H9 (cell line): ENCODE measurements around the gene GOLPH3L. TPM values are rescaled to one million over a fixed set of nuclear protein-coding genes. Genes with fewer than 3 reads are reported as not detected.

Experiments
- DNase-seq: peaks from one replicate; pipeline ENCODE4 v3.0.0-alpha.2; 2017
- H2AFZ ChIP-seq: one replicate; pipeline ENCODE4 v1.6.1; 2013; ENCODE audit warnings: mild to moderate bottlenecking, low read length, control low read depth, moderate library complexity
- H2AK5ac ChIP-seq: 2 replicates; pipeline ENCODE4 v1.6.1; 2013; ENCODE audit warnings: low read length, control low read depth, mixed read lengths; ENCODE audit not compliant: insufficient read length
- H2BK120ac ChIP-seq: one replicate; pipeline ENCODE4 v1.6.1; 2013; ENCODE audit warnings: low read depth, mild to moderate bottlenecking, low read length, control low read depth, inconsistent platforms; ENCODE audit not compliant: poor library complexity, severe bottlenecking
- H2BK12ac ChIP-seq: 2 replicates; pipeline ENCODE4 v1.6.1; 2013; ENCODE audit warnings: low read length, control low read depth, mixed read lengths, low read depth; ENCODE audit not compliant: insufficient read length
- H2BK15ac ChIP-seq: 2 replicates; pipeline ENCODE4 v1.6.1; 2013; ENCODE audit warnings: low read depth, low read length, control low read depth
- H2BK20ac ChIP-seq: one replicate; pipeline ENCODE4 v1.6.1; 2013; ENCODE audit warnings: low read depth, mild to moderate bottlenecking, low read length, control low read depth, inconsistent platforms; ENCODE audit not compliant: poor library complexity, severe bottlenecking
- H2BK5ac ChIP-seq: 2 replicates; pipeline ENCODE4 v1.6.1; 2013; ENCODE audit warnings: low read length, control low read depth, mixed read lengths; ENCODE audit not compliant: insufficient read length
- H3K14ac ChIP-seq: 2 replicates; pipeline ENCODE4 v1.6.1; 2013; ENCODE audit warnings: low read length, control low read depth; ENCODE audit not compliant: insufficient read depth
- H3K18ac ChIP-seq: 2 replicates; pipeline ENCODE4 v1.6.1; 2013; ENCODE audit warnings: low read depth, mild to moderate bottlenecking, mixed read lengths, low read length, control low read depth; ENCODE audit not compliant: insufficient read length
- H3K23ac ChIP-seq: 2 replicates; pipeline ENCODE4 v1.6.1; 2013; ENCODE audit warnings: low read length, control low read depth, mixed read lengths, low read depth; ENCODE audit not compliant: insufficient read length
- H3K23me2 ChIP-seq: 2 replicates; pipeline ENCODE4 v1.6.1; 2013; ENCODE audit warnings: low read depth, mild to moderate bottlenecking, mixed read lengths, low read length, control low read depth; ENCODE audit not compliant: insufficient read length, poor library complexity, severe bottlenecking
- H3K27ac ChIP-seq: 2 replicates; pipeline ENCODE4 v1.5.1; 2013; ENCODE audit warnings: low read length, control low read depth, mixed read lengths, low read depth; ENCODE audit not compliant: insufficient read length
- H3K27me3 ChIP-seq: 2 replicates; pipeline ENCODE4 v1.6.1; 2013; ENCODE audit warnings: low read length, control low read depth, inconsistent platforms; ENCODE audit not compliant: insufficient read depth
- H3K4ac ChIP-seq: 2 replicates; pipeline ENCODE4 v1.6.1; 2013; ENCODE audit warnings: low read depth, mild to moderate bottlenecking, control low read depth, inconsistent platforms, low read length, moderate library complexity
- H3K4me1 ChIP-seq: 2 replicates; pipeline ENCODE4 v1.6.1; 2013; ENCODE audit warnings: low read length, control low read depth, inconsistent platforms; ENCODE audit not compliant: insufficient read depth
- H3K4me2 ChIP-seq: 2 replicates; pipeline ENCODE4 v1.6.1; 2013; ENCODE audit warnings: low read length, control low read depth, mixed read lengths; ENCODE audit not compliant: insufficient read length, insufficient read depth
- H3K56ac ChIP-seq: 2 replicates; pipeline ENCODE4 v1.6.1; 2013; ENCODE audit warnings: low read depth, mild to moderate bottlenecking, mixed read lengths, low read length, control low read depth; ENCODE audit not compliant: insufficient read length
- H3K79me1 ChIP-seq: 2 replicates; pipeline ENCODE4 v1.6.1; 2013; ENCODE audit warnings: low read depth, mild to moderate bottlenecking, moderate library complexity, low read length, control low read depth, inconsistent platforms; ENCODE audit not compliant: insufficient read depth, poor library complexity, severe bottlenecking
- H3K79me2 ChIP-seq: 2 replicates; pipeline ENCODE4 v1.6.1; 2013; ENCODE audit warnings: low read length, control low read depth, inconsistent platforms; ENCODE audit not compliant: insufficient read depth
- H3K9ac ChIP-seq: 2 replicates; pipeline ENCODE4 v1.6.1; 2013; ENCODE audit warnings: low read length, control low read depth, mixed read lengths; ENCODE audit not compliant: insufficient read length; ENCODE audit errors: extremely low read depth
- H3K9me3 ChIP-seq: one replicate; pipeline ENCODE4 v1.6.1; 2013; ENCODE audit warnings: low read depth, low read length, inconsistent platforms; ENCODE audit not compliant: control insufficient read depth
- H3T11ph ChIP-seq: one replicate; pipeline ENCODE4 v1.6.1; 2013; ENCODE audit warnings: mild to moderate bottlenecking, low read length, control low read depth, inconsistent platforms
- H4K20me1 ChIP-seq: one replicate; pipeline ENCODE4 v1.6.1; 2013; ENCODE audit not compliant: control insufficient read depth, insufficient read length, insufficient read depth
- H4K5ac ChIP-seq: 2 replicates; pipeline ENCODE4 v1.6.1; 2013; ENCODE audit warnings: low read depth, mild to moderate bottlenecking, mixed read lengths, low read length, control low read depth; ENCODE audit not compliant: insufficient read length
- H4K8ac ChIP-seq: replicated peaks from 2 replicates; pipeline ENCODE4 v1.6.1; 2013; ENCODE audit warnings: low read length, control low read depth, mixed read lengths, low read depth; ENCODE audit not compliant: insufficient read length
- H4K91ac ChIP-seq: 2 replicates; pipeline ENCODE4 v1.6.1; 2013; ENCODE audit warnings: low read depth, mild to moderate bottlenecking, moderate library complexity, mixed read lengths, low read length, control low read depth; ENCODE audit not compliant: insufficient read length
- H3K27ac Mint-ChIP-seq, 3 experiments: 2 replicates in 2 of 3; 3 replicates in 1 of 3; pipeline ENCODE4 v1.8.0; 2020 to 2021; ENCODE audit warnings: mixed read lengths in 3 of 3, mild to moderate bottlenecking in 1 of 3, moderate library complexity in 1 of 3
- H3K27me3 Mint-ChIP-seq: 2 replicates; pipeline ENCODE4 v1.8.0; 2021; ENCODE audit warnings: low read depth, mild to moderate bottlenecking, moderate library complexity, mixed read lengths
- H3K36me3 Mint-ChIP-seq, 3 experiments: 2 replicates in 2 of 3; 3 replicates in 1 of 3; pipeline ENCODE4 v1.8.0; 2020 to 2021; ENCODE audit warnings: low read depth in 3 of 3, mixed read lengths in 3 of 3; ENCODE audit not compliant: insufficient read depth in 1 of 3
- H3K4me1 Mint-ChIP-seq, 2 experiments: 2 replicates each; pipeline ENCODE4 v1.8.0; 2020; ENCODE audit warnings: mixed read lengths in 2 of 2
- H3K4me3 Mint-ChIP-seq, 2 experiments: 2 replicates in 1 of 2; 3 replicates in 1 of 2; pipeline ENCODE4 v1.8.0; 2020 to 2021; ENCODE audit warnings: mild to moderate bottlenecking in 2 of 2, mixed read lengths in 2 of 2, moderate library complexity in 1 of 2
- H3K9me3 Mint-ChIP-seq, 2 experiments: 2 replicates in 1 of 2; 3 replicates in 1 of 2; pipeline ENCODE4 v1.8.0; 2020; ENCODE audit warnings: mild to moderate bottlenecking in 2 of 2, mixed read lengths in 2 of 2, moderate library complexity in 1 of 2
- WGBS: extraction: QIAGEN DNeasy Blood & Tissue Kit; methylation state at CpG from one replicate; pipeline ENCODE4 v1.1.7; 2013; ENCODE audit warnings: missing lambda C conversion rate, low lambda C conversion rate, mixed read lengths; ENCODE audit not compliant: insufficient read length; ENCODE audit errors: extremely low coverage; 5-methylcytosine and 5-hydroxymethylcytosine counted together
- total RNA-seq: library from RNA; stranded (reverse); gene quantifications from 2 replicates; pipeline ENCODE4 v1.2.1, GENCODE V29; 2021
- TF ChIP-seq, protein P1 (sequence below): fragments of 200-600 bp; sonication (generic); conservative IDR thresholded peaks from 3 replicates; pipeline ENCODE4 v1.8.0; 2021; ENCODE audit warnings: antibody characterized with exemption, mild to moderate bottlenecking

GOLPH3L gene
- total RNA-seq, 1 experiment from 2014 or later = 30.5 TPM

DNA sequence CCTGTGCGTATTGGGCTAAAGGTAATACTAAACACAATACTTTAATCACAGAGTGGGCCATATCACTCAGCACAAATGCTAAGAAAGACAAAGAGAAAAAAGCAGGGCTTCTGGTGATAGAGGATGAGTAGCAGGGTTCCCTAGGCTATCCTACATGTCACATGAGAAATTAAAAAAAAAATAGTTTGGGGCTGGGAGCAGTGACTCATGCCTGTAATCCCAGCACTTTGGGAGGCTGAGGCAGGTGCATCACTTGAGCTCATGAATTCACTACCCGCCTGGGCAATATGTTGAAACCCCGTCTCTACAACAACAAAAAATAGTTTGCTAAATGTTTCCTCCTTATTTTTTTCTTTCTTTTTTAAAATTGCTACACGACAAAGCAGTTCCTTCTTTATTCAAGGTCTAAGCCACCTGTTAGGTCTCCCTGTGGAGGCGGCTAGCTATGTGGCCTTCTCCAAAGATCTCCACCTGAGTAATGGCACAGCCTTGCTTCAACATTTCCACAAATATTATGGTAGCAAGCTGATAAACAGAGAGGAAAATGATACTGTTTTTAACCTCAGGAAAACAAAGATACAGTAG is 69.0 kb downstream of the GOLPH3L start:
- no peak overlapping the region for H3K27ac ChIP-seq
- peaks cover 42 to 59% (median 47%) of the 10 kb centered on the region in 3 experiments for H3K36me3 Mint-ChIP-seq
- H3K4me1 Mint-ChIP-seq = peaks cover 25 to 30% of the 10 kb centered on the region in 2 experiments

More for the DNA sequence above, 69.0 kb downstream of the GOLPH3L start:
- Histone ChIP-seq H3K79me1 (no peaks in the 10 kb centered on the region), H3K23me2 (no peaks in the 10 kb centered on the region), H3K9me3 (no peaks in the 10 kb centered on the region), H3T11ph (no peak overlapping the region), H3K9ac (peak overlapping the region; percentile 80), H3K4me2 (peak overlapping the region; percentile 93), H2AK5ac (no peak overlapping the region), H4K91ac (no peak overlapping the region), H3K4ac (no peak overlapping the region), H4K20me1 (peaks cover 2% of the 10 kb centered on the region), H3K56ac (no peak overlapping the region), H2BK120ac (no peak overlapping the region), H3K79me2 (peaks cover 13% of the 10 kb centered on the region; the same call in 1 of the 2 replicates), H3K23ac (no peak overlapping the region), H4K5ac (no peak overlapping the region), H2BK12ac (no peak overlapping the region), H3K4me1 (peaks cover 7% of the 10 kb centered on the region; the same call in 1 of the 2 replicates), H2BK5ac (no peak overlapping the region), H4K8ac (no peak overlapping the region), H2AFZ (no peak overlapping the region), H3K27me3 (peaks cover 1% of the 10 kb centered on the region; the same call in 1 of the 2 replicates), H3K18ac (no peak overlapping the region), H2BK15ac (no peak overlapping the region), H2BK20ac (no peak overlapping the region), H3K14ac (no peak overlapping the region)
- H3K27ac Mint-ChIP-seq = peak overlapping the region in 2 of 3 experiments; percentile 26 to 81; a peak in 4 of 7 replicates
- no peaks in the 10 kb centered on the region for H3K9me3 Mint-ChIP-seq
- no peaks in the 10 kb centered on the region for H3K27me3 Mint-ChIP-seq
- DNase-seq = no peak
- no peak overlapping the region; a peak in 1 of 5 replicates for H3K4me3 Mint-ChIP-seq
- TF ChIP-seq, protein P1, sequence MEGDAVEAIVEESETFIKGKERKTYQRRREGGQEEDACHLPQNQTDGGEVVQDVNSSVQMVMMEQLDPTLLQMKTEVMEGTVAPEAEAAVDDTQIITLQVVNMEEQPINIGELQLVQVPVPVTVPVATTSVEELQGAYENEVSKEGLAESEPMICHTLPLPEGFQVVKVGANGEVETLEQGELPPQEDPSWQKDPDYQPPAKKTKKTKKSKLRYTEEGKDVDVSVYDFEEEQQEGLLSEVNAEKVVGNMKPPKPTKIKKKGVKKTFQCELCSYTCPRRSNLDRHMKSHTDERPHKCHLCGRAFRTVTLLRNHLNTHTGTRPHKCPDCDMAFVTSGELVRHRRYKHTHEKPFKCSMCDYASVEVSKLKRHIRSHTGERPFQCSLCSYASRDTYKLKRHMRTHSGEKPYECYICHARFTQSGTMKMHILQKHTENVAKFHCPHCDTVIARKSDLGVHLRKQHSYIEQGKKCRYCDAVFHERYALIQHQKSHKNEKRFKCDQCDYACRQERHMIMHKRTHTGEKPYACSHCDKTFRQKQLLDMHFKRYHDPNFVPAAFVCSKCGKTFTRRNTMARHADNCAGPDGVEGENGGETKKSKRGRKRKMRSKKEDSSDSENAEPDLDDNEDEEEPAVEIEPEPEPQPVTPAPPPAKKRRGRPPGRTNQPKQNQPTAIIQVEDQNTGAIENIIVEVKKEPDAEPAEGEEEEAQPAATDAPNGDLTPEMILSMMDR = no peak
- WGBS = no CpG with 5 or more reads among the region's 5 CpGs
